K562 (cell line): Measurements from ENCODE around the gene STON1. TPM values are rescaled to one million over a fixed set of nuclear protein-coding genes. Genes with fewer than 3 reads are reported as not detected.

ENCODE experiments used
- ARID2 ChIP-seq: fragments of 450-650 bp; IDR thresholded peaks from 2 replicates; pipeline ENCODE4 v1.6.1; 2017; ENCODE audit warnings: antibody characterized with exemption, mild to moderate bottlenecking
- PCBP1 ChIP-seq: fragments of 200-400 bp; formaldehyde crosslinking; IDR thresholded peaks from 2 replicates; pipeline ENCODE4 v1.6.1; 2018; ENCODE audit warnings: mild to moderate bottlenecking, low read depth, low read length; ENCODE audit not compliant: poor library complexity, severe bottlenecking
- POLR2A ChIP-seq: fragments of 450-650 bp; conservative IDR thresholded peaks from 2 replicates; pipeline ENCODE4 v1.6.1; 2016
- ZBTB40 ChIP-seq, 2 experiments: fragments of 450-650 bp in 1 of 2; sonication (generic) in 1 of 2; formaldehyde crosslinking in 1 of 2; IDR thresholded peaks; 2 replicates each; pipeline versions ENCODE4 v1.7.1 to v1.9.0; 2016 to 2022; ENCODE audit warnings: inconsistent platforms in 1 of 2, mild to moderate bottlenecking in 1 of 2, missing genetic modification reagents in 1 of 2
- ZNF507 ChIP-seq: conservative IDR thresholded peaks from 2 replicates; pipeline ENCODE4 v1.6.1; 2017; ENCODE audit warnings: missing genetic modification characterization, missing compliant biosample characterization
- ZNF785 ChIP-seq: fragments of 250-450 bp; sonication (Bioruptor Pico); IDR thresholded peaks from 2 replicates; pipeline ENCODE4 v1.4.0; 2020; ENCODE audit warnings: mild to moderate bottlenecking
- ZNF79 ChIP-seq: fragments of 250-450 bp; sonication (Bioruptor Pico); IDR thresholded peaks from 2 replicates; pipeline ENCODE4 v1.4.0; 2020; ENCODE audit warnings: low read depth, mild to moderate bottlenecking, moderate library complexity
- ZNF830 ChIP-seq: fragments of 250-450 bp; sonication (Bioruptor Pico); IDR thresholded peaks from 2 replicates; pipeline ENCODE4 v1.5.0; 2021; ENCODE audit warnings: mild to moderate bottlenecking
- polyA plus RNA-seq, 8 experiments: library from polyadenylated mRNA; depleted of rRNA in 4 of 8; stranded (reverse) in 5 of 8; unstranded in 3 of 8; fragments of >200 nt; fragmentation: Nextera tagmentation in 2 of 8; fragmentation: Illumina TruSeq in 1 of 8; extraction: Ambion mirVana in 2 of 8; extraction: Trizol in 1 of 8; gene quantifications; 2 replicates each; pipeline versions ENCODE4 v1.2.1 to v1.2.3, GENCODE V29; 2011 to 2014; ENCODE audit warnings: inconsistent platforms in 1 of 8, missing spikeins in 1 of 8
- total RNA-seq, 7 experiments: library from RNA; depleted of rRNA in 6 of 7; stranded (reverse); fragments of >200 nt in 6 of 7; fragmentation: Illumina TruSeq in 2 of 7; extraction: Trizol in 2 of 7; gene quantifications; 2 replicates each; pipeline versions ENCODE4 v1.2.1 to v1.2.3, GENCODE V29; 2011 to 2021; ENCODE audit warnings: low replicate concordance in 1 of 7

Gene STON1
- total and polyA plus RNA-seq, 9 of the 15 experiments (the other 6 are each of a cell fraction or from before 2014, with no cell fraction given): 0.07 to 1.2 (median 0.55) TPM

- no peak for TF ChIP-seq ZNF785
- TF ChIP-seq ZBTB40 (IDR thresholded peaks at IDR 0.05): no peak
- TF ChIP-seq ZBTB40 (CRISPR knock-in tag; IDR thresholded peaks at IDR 0.05): no peak
- TF ChIP-seq ZNF507 (tag): no peak
- TF ChIP-seq PCBP1: no peak
- TF ChIP-seq POLR2A: no peak
- TF ChIP-seq ZNF830 (CRISPR knock-in tag): no peak
- TF ChIP-seq ZNF79 (CRISPR knock-in tag): no peak
- TF ChIP-seq ARID2: no peak
Observed at GRCh38 chr2:48507111-48507510, 22.8 kb upstream of the STON1 start (continued).
